ENCODE results near the gene ZNF778. TPM values are rescaled to one million over a fixed set of nuclear protein-coding genes. Genes with fewer than 3 reads are reported as not detected.
"Not testable (repeated sequence)": the region's sequence is repeated elsewhere in the genome, so short reads cannot be mapped to it uniquely, and the experiment has no call there.

Gene ZNF778
- total and polyA plus RNA-seq, 2 donors (not counting 1 experiment from before 2014, with no cell fraction given), result 4.3 to 9.4 TPM

DNA sequence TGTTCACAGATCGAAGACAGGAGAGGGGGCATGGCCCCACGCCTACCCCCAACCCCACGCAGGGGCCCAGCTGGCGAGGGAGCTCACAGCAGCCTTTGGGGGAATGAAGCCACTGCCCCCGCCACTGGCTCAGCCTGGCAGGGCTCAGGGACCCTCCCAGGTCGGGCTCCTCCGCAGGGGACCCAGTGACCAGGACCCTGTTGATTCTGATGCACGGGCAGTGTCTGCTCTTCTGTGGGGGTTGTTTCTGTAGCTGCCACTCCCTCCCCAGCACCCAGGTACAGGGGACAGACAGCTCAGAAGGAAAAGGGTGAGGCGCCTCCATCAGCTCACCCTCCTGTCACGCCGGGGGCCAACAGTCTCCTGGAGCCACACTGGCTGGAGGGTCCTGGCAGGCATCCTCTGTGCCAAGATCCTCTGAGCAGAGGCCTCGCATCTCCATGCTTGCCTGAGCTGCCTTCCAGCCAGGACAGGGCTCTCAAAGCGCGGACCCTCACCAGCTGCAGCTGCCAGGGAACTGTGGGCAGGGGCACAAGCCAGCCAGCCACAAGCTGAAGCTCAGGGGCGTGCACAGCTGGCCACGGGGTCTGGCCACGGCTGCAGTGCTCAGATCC is 49.1 kb downstream of the ZNF778 start:
- Histone ChIP-seq H3K9ac (ENCODE audit: insufficient read depth, low read length) (no peak overlapping the region), H3K36me3 (ENCODE audit: control insufficient read depth, insufficient read depth, low read length) (peaks cover 20% of the 10 kb centered on the region)
- TF ChIP-seq, protein P1, sequence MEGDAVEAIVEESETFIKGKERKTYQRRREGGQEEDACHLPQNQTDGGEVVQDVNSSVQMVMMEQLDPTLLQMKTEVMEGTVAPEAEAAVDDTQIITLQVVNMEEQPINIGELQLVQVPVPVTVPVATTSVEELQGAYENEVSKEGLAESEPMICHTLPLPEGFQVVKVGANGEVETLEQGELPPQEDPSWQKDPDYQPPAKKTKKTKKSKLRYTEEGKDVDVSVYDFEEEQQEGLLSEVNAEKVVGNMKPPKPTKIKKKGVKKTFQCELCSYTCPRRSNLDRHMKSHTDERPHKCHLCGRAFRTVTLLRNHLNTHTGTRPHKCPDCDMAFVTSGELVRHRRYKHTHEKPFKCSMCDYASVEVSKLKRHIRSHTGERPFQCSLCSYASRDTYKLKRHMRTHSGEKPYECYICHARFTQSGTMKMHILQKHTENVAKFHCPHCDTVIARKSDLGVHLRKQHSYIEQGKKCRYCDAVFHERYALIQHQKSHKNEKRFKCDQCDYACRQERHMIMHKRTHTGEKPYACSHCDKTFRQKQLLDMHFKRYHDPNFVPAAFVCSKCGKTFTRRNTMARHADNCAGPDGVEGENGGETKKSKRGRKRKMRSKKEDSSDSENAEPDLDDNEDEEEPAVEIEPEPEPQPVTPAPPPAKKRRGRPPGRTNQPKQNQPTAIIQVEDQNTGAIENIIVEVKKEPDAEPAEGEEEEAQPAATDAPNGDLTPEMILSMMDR (conservative IDR thresholded peaks at IDR 0.05 in 1 of 2, IDR thresholded peaks at IDR 0.05 in 1 of 2; ENCODE audit: low read depth in 1 of 2, low read length in 2 of 2), result no peak
- TF ChIP-seq EZH2 (IDR thresholded peaks at IDR 0.05; ENCODE audit: low read length, missing control alignments), result no peak

DNA sequence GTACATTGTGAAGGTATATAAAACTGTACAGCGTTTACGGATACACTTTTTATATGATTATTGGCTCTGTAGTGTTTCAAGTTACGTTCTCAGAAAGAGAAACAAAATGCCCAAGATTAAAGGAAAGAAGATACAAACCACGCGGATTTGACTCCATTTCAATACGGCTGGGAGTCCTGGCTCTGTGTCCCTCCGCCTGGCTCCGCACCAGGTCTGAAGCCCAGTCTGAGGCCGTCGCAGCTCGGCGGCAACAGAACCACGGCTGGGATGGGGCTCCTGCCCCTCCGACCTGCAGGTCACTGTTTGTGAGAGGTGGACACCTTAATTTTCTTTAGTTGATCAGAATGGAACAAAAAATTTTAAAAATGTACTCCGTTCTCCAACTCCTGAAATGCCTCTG is 50.2 kb downstream of the ZNF778 start:
- peaks cover 20% of the 10 kb centered on the region for H3K36me3 ChIP-seq (ENCODE audit: control insufficient read depth, insufficient read depth, low read length)
- H2AFZ ChIP-seq (ENCODE audit: low read length); H3K27ac ChIP-seq (ENCODE audit: insufficient read depth, low read length); H3K9me3 ChIP-seq (ENCODE audit: control insufficient read depth, insufficient read depth, low read depth, low read length); H3K4me3 ChIP-seq (replicated peaks in 1 of 4; ENCODE audit: control extremely low read depth in 1 of 4, insufficient read depth in 1 of 4, low read depth in 3 of 4, low read length in 4 of 4); H3K79me2 ChIP-seq (ENCODE audit: control insufficient read depth, insufficient read depth, low read length); H3K4me1 ChIP-seq (ENCODE audit: control insufficient read depth, extremely low read depth, insufficient read depth, low read length); H3K9ac ChIP-seq (ENCODE audit: insufficient read depth, low read length); DNase-seq (ENCODE audit: low read depth in 2 of 2); H3K4me2 ChIP-seq (ENCODE audit: extremely low read depth, insufficient read depth, low read length); H3K27me3 ChIP-seq (ENCODE audit: control insufficient read depth, insufficient read depth, low read length); H4K20me1 ChIP-seq (ENCODE audit: control insufficient read depth, extremely low read depth, insufficient read depth, low read length): not testable (repeated sequence)

More for the DNA sequence above, 49.1 kb downstream of the ZNF778 start:
- DNase-seq (ENCODE audit: low read depth in 2 of 2), result no peak
- Histone ChIP-seq H2AFZ (ENCODE audit: low read length) (no peak overlapping the region), H3K27ac (ENCODE audit: insufficient read depth, low read length) (no peak overlapping the region), H4K20me1 (ENCODE audit: control insufficient read depth, extremely low read depth, insufficient read depth, low read length) (no peaks in the 10 kb centered on the region), H3K79me2 (ENCODE audit: control insufficient read depth, insufficient read depth, low read length) (peaks cover 2% of the 10 kb centered on the region), H3K4me1 (ENCODE audit: control insufficient read depth, extremely low read depth, insufficient read depth, low read length) (peaks cover 2% of the 10 kb centered on the region), H3K4me2 (ENCODE audit: extremely low read depth, insufficient read depth, low read length) (no peak overlapping the region), H3K9me3 (ENCODE audit: control insufficient read depth, insufficient read depth, low read depth, low read length) (no peaks in the 10 kb centered on the region), H3K4me3 (replicated peaks in 1 of 4; ENCODE audit: control extremely low read depth in 1 of 4, insufficient read depth in 1 of 4, low read depth in 3 of 4, low read length in 4 of 4) (no peak overlapping the region), H3K27me3 (ENCODE audit: control insufficient read depth, insufficient read depth, low read length) (no peaks in the 10 kb centered on the region)

DNA sequence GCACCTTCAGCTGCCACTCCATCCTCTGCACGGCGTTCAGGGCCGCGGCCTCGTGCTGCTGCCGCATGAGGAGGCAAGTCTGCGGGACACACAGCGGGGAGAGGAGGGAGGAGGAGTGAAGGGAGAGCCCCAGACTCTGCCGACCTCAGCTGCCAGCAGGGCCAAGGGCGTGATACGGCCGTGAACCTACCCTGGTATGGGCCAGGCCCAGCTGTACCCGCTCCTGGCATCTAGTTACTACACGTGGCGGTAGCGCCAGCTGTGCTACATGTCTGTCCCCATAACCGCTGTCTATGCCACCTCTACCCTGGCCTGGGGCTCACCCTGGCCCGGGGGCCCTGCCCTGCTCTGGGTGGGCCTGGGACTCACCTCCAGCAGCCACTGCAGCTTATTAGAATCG is 51.1 kb downstream of the ZNF778 start:
- Histone ChIP-seq H3K9me3 (ENCODE audit: control insufficient read depth, insufficient read depth, low read depth, low read length) (no peaks in the 10 kb centered on the region), H3K79me2 (ENCODE audit: control insufficient read depth, insufficient read depth, low read length) (peaks cover 2% of the 10 kb centered on the region), H3K4me2 (ENCODE audit: extremely low read depth, insufficient read depth, low read length) (no peak overlapping the region), H3K27ac (ENCODE audit: insufficient read depth, low read length) (peak overlapping the region; percentile 17), H4K20me1 (ENCODE audit: control insufficient read depth, extremely low read depth, insufficient read depth, low read length) (no peaks in the 10 kb centered on the region), H3K4me1 (ENCODE audit: control insufficient read depth, extremely low read depth, insufficient read depth, low read length) (peaks cover 2% of the 10 kb centered on the region), H3K36me3 (ENCODE audit: control insufficient read depth, insufficient read depth, low read length) (peaks cover 21% of the 10 kb centered on the region), H2AFZ (ENCODE audit: low read length) (no peak overlapping the region), H3K9ac (ENCODE audit: insufficient read depth, low read length) (no peak overlapping the region), H3K27me3 (ENCODE audit: control insufficient read depth, insufficient read depth, low read length) (no peaks in the 10 kb centered on the region), H3K4me3 (replicated peaks in 1 of 4; ENCODE audit: control extremely low read depth in 1 of 4, insufficient read depth in 1 of 4, low read depth in 3 of 4, low read length in 4 of 4) (no peak overlapping the region)
- TF ChIP-seq, protein P1 (conservative IDR thresholded peaks at IDR 0.05 in 1 of 2, IDR thresholded peaks at IDR 0.05 in 1 of 2; ENCODE audit: low read depth in 1 of 2, low read length in 2 of 2), result no peak
- no peak for TF ChIP-seq EZH2 (IDR thresholded peaks at IDR 0.05; ENCODE audit: low read length, missing control alignments)
- no peak for DNase-seq (ENCODE audit: low read depth in 2 of 2)
